RPMI7951 (cell line): ENCODE data around the gene ORAI2. TPM values are rescaled to one million over a fixed set of nuclear protein-coding genes. Genes with fewer than 3 reads are reported as not detected.

Experiments used
- DNase-seq: peaks from one replicate; pipeline ENCODE4 v3.0.0-alpha.2; 2012; ENCODE audit warnings: low read depth
- total RNA-seq: library from RNA; depleted of rRNA; stranded (reverse); fragments of >200 nt; shearing (Covaris generic); gene quantifications from 2 replicates; pipeline ENCODE4 v1.2.3, GENCODE V29; 2014

Gene ORAI2
- total RNA-seq, 1 experiment from 2014 or later, result 22.9 TPM

- no peak for DNase-seq
These were observed 17.6 kb upstream of the ORAI2 start for GRCh38 chr7:102415685-102416225.

- DNase-seq, result no peak
These were observed 17.0 kb upstream of the ORAI2 start for GRCh38 chr7:102416406-102416805.

GRCh38 chr7:102417105-102417504 lies 16.3 kb upstream of the ORAI2 start:
- no peak for DNase-seq

DNA sequence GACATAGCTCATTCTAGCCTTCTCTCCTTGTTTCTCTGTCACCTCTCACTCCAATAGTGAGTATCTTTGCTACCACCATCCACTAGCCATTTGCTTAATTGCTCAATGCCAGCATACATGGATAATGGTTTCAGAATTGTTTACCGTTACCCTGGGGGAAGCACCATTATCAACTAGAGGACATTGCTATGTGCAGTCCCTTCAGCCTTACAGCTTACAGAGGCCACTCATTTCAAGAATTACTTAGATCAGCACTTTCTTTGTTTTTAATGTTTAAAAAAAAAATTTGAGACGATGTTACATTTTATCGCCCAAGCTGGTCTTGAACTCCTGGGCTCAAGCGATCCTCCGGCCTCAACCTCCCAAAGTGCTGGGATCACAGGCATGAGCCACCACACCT lies 14.8 kb upstream of the ORAI2 start:
- DNase-seq, result no peak

DNA sequence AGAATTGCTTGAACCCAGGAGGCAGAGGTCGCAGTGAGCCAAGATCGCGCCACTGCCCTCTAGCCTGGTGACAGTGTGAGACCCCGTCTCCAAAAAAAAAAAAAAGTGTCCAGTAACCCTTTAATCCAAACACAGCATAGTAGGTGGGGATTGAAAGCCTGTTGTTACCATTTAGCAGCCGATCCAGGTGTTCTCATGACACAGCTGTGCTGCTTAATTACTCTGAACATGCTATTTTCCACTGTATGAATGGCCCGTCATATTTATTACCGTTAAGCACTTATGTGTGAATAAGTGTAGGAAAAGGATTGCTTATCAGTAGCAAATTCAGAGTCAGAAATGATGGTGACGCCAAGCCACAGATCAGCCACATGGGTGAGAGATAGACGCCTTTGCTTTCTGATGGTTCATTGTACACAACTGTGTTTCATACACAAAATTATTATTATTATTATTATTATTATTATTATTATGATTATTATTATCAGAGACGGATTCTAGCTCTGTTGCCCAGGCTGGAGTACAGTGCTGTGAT lies 11.6 kb upstream of the ORAI2 start:
- no peak for DNase-seq

- no peak for DNase-seq
These were observed 9.2 kb upstream of the ORAI2 start for GRCh38 chr7:102424129-102424551.

- no peak for DNase-seq
These were observed 8.6 kb upstream of the ORAI2 start for GRCh38 chr7:102424787-102425218.

- DNase-seq, result no peak
These were observed 7.6 kb upstream of the ORAI2 start for GRCh38 chr7:102425639-102426267.

GRCh38 chr7:102426268-102427018 lies 6.9 kb upstream of the ORAI2 start:
- DNase-seq, result no peak

DNA sequence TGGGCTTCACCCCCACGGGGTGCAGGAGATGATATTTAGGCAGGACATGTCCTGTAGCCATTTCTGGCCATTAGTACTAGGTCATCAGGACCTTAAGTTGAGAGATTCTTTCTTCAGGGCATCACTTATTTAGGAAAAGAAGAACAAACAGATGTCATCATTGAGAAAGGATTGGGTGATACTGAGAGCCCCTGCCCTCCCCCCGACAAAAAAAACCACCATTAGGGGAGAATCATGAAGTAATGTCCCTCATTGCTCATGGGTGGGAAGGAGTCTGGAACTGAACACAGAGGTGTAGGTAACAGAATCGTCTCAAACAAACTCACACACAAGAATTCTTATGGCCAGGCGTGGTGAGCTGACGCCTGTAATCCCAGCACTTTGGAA lies 6.4 kb upstream of the ORAI2 start:
- DNase-seq, result no peak

DNA sequence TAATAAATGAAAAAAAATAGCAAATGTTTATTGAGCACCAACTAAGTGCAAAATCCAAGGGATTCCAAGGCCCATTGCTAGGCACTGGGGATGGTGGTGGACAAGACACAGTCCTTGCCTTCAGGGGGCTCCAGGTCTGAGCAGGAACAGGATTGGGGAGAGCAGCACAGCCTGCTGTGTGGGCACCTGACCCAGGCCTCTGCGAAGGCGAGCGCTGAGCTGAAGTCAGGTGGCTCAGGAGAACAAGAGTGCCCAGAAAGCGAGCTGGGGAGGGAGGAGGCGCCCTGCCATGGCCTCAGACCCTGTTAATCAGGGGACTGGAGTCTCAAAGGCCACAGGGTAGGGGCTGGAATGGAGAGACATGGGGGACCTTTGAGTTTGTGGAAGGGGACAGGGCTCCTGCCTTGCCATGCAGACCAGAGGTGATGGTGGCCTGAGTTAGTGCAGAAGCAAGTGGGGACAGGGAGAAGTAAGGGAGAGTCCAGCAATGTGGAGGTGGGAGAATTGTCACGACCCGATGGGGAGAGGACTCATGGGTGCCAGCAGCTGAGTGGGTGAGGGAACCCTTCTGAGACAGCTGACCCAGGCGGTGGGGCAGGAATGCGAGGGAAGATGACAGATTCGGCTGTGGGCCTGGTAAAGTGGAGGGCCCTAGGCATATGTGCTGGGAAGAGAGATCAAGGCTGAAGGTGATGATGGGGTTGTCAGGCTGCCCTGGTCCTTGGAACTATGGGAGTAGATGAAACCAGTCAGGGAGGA lies 4.1 kb upstream of the ORAI2 start:
- no peak for DNase-seq

- no peak for DNase-seq
These were observed 1.6 kb upstream of the ORAI2 start for GRCh38 chr7:102431617-102432298.

DNA sequence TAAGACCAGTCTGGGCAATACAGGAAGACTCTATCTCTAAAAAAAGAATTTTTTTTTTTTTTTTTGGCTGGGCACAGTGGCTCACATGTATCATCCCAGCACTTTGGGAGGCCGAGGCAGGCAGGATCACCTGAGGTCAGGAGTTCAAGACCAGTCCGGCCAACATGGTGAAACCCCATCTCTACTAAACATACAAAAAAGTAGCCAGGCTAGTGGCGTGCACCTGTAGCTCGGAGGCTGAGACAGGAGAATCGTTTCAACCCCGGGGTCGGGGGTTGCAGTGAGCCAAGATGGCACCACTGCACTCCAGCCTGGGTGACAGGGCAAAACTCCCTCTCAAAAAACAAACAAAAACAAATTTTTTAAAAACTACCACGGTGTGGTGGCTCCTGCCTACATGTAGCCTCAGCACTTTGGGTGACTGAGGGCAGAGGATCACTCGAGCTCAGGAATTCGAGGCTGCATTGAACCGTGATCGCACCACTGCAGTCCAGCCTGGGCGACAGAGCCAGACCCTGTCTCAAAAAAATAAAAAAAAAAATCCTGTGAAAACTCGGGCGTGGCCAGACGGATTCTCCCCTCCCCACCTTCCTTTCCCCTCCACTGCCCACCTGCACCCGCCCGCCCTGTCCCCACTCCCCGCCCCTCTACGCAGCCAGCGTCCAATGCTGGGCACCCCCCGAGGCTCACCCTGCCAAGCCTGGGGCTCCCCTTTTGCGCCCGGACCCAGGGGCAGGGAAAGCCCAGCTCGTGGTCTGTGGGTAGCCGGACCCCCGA lies 745 bp upstream of the ORAI2 start:
- no peak for DNase-seq

DNA sequence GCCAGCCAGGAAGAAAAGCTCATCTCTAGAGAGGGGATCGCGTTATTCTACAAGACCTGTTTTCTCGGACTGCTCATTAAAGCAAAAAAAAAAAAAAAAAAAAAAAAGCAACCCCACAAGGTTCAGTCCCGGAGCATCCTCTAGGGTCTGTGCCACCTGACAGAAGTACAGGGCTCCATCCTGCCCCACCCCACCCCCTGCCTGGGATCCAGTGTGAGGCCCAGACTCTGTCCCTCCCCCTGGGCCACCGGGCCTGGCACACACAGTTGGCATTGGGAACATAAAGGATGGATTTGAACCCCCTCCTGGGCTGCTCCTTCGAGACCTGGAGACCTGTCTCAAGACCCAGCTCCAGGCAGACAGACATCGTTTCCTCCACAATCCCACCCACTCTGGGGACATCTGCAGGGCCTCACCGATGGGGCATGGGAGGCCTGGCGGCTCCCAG lies 688 bp downstream of the ORAI2 start:
- DNase-seq, result no peak

DNA sequence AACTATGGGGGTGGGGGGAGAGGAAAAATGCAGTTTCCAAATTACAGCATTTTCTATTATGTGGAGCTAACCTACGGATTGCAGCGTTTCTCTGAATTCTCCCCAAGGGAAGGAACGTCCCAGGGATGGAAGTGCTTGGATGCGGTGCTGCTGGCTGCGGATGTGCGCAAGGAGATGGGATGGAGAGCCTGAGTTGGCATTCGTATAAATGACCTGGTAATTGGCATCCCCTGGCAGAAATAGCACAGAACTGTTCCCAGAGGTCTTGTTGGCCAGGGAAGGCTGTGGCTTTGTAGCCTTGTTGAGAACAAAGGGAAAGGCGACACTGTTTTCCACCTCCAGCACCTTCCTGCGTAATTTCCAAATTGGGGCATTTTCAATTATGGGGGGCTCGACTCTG lies 2.7 kb downstream of the ORAI2 start:
- DNase-seq, result no peak

DNA sequence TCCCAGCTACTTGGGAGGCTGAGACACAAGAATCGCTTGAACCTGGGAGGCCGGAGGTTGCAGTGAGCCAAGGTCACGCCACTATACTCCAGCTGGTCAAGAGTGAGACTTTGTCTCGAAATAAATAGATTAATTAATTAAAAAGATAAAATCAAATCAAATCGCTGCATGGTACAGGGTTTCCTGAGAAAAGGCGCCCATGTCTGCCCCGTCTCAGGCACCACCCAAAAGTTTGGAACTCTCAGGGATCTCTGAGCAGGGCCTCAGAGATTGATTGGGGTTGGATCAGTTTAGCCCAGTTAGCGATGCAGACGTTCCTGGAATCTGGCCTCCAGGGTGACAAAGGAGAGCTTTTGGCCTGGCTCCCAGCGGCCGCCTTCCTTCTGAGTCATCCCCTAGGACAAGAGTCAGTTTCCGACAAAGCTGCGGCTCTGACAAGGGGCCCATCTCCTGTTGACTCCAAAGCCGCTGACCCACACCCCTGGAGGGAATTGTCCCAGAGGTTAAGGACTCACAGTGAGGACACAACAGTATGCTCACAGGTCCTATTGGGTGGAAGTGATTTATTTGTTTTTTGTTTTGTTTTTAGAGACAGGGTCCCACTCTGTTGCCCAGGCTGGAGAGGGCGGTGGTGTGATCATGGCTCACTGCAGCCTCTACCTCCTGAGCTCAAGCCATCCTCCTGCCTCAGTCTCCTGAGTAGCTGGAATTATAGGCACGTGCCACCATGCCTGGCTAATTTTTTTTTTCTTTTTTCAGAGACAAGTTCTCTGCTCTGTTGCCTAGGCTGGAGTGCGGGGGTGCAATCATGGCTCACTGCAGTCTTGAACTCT lies 6.8 kb downstream of the ORAI2 start:
- peak; percentile 93 for DNase-seq

DNA sequence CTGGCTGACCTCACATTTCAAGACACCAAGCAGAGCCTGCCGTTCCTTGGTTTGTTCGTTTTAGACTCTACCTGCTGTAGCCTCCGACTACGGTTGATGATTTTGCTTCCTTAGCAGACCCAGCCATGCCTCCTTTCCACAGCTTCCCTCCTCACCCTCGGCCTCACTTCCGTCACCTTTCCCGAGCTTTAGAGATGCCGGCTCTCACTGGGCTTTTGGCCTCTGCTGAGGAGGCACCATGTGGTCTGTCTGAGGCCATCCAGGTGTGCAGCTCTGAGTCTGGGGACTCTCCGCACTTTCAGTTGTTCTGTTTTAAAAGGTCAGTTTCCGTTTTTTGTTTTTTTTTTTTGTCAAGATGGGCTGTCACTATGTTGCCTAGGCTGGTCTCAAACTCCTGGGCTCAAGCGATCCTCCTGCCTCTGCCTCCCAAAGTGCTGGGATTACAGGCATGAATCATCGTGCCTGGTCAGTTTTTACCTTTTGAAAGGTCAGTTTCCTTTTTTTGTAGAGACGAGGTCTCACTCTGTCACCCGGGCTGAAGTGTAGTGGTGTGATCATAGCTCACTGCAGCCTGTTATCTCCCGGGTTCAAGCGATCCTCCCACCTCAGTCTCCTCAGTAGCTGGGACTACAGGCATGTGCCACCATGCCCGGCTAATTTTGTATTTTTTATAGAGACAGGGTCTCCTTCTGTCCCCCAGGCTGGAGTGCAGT lies 11.7 kb downstream of the ORAI2 start:
- DNase-seq, result no peak

- DNase-seq, result no peak
These were observed 12.3 kb downstream of the ORAI2 start for GRCh38 chr7:102445674-102446071.
